T-helper 1 cell treated with Interleukin-12 subunit alpha and Interleukin-12 subunit beta and Interleukin-4 antibody, amounts not matched to agents 30 μg/mL and 1 μg/mL, for 36 hours (primary cell): ENCODE results near the gene MYO7A.

ENCODE experiments used
- H3K27ac Mint-ChIP-seq: one replicate; pipeline ENCODE4 v1.8.0; 2021; ENCODE audit warnings: mild to moderate bottlenecking, mixed read lengths
- H3K27me3 Mint-ChIP-seq: one replicate; pipeline ENCODE4 v1.8.0; 2021; ENCODE audit warnings: low read depth, mixed read lengths
- H3K36me3 Mint-ChIP-seq: one replicate; pipeline ENCODE4 v1.8.0; 2021; ENCODE audit warnings: low read depth, mixed read lengths
- H3K4me1 Mint-ChIP-seq: one replicate; pipeline ENCODE4 v1.8.0; 2021; ENCODE audit warnings: low read depth, mixed read lengths
- H3K4me3 Mint-ChIP-seq: one replicate; pipeline ENCODE4 v1.8.0; 2021; ENCODE audit warnings: mild to moderate bottlenecking, moderate library complexity, mixed read lengths
- H3K9me3 Mint-ChIP-seq: one replicate; pipeline ENCODE4 v1.8.0; 2021; ENCODE audit warnings: mixed read lengths

Gene MYO7A

DNA sequence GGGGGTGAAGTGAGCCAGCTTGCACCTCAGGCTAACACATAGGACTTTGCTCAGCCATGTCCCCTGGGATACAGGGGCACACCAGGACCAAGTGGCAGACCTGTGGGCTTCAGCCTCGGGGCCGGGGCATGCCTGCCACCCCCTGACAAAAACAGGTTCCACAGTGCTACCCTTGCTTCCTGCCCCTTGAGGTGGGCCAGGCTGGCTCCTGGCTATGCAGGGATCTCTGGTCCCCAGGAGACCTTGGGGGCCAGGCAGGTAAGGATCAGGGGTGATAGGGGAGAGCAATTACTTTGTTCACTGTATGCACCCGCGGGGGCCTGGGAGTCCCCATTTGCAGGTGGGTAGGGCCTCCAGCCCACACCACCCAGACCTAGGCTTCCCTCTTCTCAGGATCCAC is 2.4 kb upstream of the MYO7A start:
- peaks cover 15% of the 10 kb centered on the region for H3K27me3 Mint-ChIP-seq
- no peak overlapping the region for H3K4me3 Mint-ChIP-seq
- peaks cover 2% of the 10 kb centered on the region for H3K4me1 Mint-ChIP-seq

GRCh38 chr11:77126156-77126775 is 1.8 kb upstream of the MYO7A start:
- no peak overlapping the region for H3K27ac Mint-ChIP-seq

More for the DNA sequence above, 2.4 kb upstream of the MYO7A start:
- H3K36me3 Mint-ChIP-seq: no peaks in the 10 kb centered on the region
- no peaks in the 10 kb centered on the region for H3K9me3 Mint-ChIP-seq
- no peak overlapping the region for H3K27ac Mint-ChIP-seq

DNA sequence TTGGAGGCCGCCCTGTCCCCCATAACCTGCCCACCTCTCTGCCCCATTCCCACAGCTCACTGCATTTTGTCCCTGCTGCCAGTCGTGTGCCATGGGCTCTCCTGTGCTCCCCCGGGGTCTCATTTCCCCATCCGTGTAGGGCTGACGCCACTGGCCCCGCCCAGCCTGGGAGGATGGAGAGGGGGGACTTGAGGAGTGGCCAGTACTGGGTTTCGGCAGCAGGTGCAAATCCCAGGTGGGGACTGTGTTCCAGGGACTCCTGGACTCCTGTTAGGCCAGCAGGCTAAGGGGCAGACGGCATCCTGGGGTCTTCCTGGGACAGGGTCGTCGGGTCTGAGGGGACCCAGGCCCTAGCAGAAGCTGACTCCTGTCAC is 1.2 kb upstream of the MYO7A start:
- H3K27me3 Mint-ChIP-seq: peaks cover 15% of the 10 kb centered on the region
- no peaks in the 10 kb centered on the region for H3K9me3 Mint-ChIP-seq
- H3K4me3 Mint-ChIP-seq: peak overlapping the region; percentile 70
- no peak overlapping the region for H3K27ac Mint-ChIP-seq
- H3K4me1 Mint-ChIP-seq: peaks cover 2% of the 10 kb centered on the region
- no peaks in the 10 kb centered on the region for H3K36me3 Mint-ChIP-seq

More at GRCh38 chr11:77126156-77126775, 1.8 kb upstream of the MYO7A start:
- Mint-ChIP-seq H3K4me1 (peaks cover 2% of the 10 kb centered on the region), H3K4me3 (no peak overlapping the region), H3K36me3 (no peaks in the 10 kb centered on the region), H3K9me3 (no peaks in the 10 kb centered on the region), H3K27me3 (peaks cover 15% of the 10 kb centered on the region)

- peaks cover 15% of the 10 kb centered on the region for H3K27me3 Mint-ChIP-seq
- H3K4me3 Mint-ChIP-seq: peak overlapping the region; percentile 70
- H3K4me1 Mint-ChIP-seq: peaks cover 2% of the 10 kb centered on the region
- H3K9me3 Mint-ChIP-seq: no peaks in the 10 kb centered on the region
- H3K36me3 Mint-ChIP-seq: no peaks in the 10 kb centered on the region
- no peak overlapping the region for H3K27ac Mint-ChIP-seq
Observed at GRCh38 chr11:77127235-77127911, 673 bp upstream of the MYO7A start.

DNA sequence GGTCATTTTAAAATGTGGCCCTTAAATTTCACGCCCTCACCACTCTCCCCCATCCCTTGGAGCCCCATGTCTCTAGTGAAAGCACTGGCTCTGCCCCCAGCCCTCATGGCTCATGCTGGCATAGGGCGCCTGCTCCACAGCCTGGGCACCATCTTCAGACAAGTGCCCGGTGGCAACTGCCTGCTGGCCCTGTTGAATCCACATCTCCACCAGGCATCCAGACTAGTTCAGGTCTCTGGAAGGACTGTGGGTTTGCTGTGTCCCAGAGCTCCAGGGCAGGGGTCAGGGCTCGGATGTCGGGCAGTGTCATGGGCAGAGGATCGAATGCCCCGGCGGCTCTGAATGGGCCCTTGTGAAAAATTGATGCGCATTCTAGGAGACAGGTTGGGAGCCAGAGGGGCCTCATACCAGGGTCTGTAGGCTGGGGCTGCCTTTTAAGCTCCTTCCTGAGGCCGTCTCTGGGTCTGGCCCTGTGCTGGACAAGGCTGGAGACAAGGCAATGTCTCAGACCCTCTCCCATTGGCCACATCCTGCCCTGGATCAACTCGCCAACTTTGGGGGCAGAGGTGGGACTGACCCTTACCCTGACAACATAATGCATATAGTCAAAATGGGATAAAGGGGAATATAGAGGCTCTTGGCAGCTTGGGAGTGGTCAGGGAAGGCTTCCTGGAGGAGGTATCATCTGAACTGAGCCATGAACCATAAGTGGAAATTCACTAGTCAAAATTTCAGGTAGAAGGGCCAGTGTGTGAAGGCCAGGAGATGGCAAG is 1.2 kb downstream of the MYO7A start:
- peaks cover 19% of the 10 kb centered on the region for H3K27me3 Mint-ChIP-seq
- no peak overlapping the region for H3K4me3 Mint-ChIP-seq
- H3K27ac Mint-ChIP-seq: no peak overlapping the region
- peaks cover 2% of the 10 kb centered on the region for H3K4me1 Mint-ChIP-seq
- H3K9me3 Mint-ChIP-seq: no peaks in the 10 kb centered on the region
- no peaks in the 10 kb centered on the region for H3K36me3 Mint-ChIP-seq

DNA sequence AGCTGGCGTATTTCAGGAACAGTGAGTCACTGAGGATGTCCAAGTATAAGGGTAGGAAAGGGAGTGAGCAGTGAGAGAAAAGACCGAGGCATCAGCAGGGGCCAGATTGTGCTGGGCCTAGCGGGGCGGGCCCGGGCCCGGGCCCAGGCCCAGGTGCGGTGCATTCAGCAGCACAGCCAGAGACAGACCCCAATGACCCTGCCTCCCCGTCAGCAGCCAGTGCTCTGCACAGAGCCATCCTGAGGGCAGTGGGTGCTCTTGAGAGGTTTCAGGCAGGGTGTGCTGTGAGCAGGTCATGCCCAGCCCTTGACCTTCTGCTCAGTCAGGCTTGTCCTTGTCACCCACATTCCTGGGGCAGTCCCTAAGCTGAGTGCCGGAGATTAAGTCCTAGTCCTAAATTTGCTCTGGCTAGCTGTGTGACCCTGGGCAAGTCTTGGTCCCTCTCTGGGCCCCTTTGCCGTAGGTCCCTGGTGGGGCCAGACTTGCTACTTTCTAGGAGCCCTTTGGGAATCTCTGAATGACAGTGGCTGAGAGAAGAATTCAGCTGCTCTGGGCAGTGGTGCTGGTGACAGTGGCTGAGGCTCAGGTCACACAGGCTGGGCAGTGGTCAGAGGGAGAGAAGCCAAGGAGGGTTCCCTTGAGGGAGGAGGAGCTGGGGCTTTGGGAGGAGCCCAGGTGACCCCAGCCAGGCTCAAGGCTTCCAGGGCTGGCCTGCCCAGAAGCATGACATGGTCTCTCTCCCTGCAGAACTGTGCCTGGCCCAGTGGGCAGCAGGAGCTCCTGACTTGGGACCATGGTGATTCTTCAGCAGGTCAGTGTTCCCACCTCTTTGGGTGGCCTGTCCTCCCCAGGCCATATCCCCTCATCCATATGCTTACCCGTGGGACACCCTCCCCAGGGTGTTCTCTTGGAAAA is 2.1 kb downstream of the MYO7A start:
- no peak overlapping the region for H3K4me3 Mint-ChIP-seq
- H3K27ac Mint-ChIP-seq: no peak overlapping the region
- H3K36me3 Mint-ChIP-seq: no peaks in the 10 kb centered on the region
- peaks cover 19% of the 10 kb centered on the region for H3K27me3 Mint-ChIP-seq
- no peaks in the 10 kb centered on the region for H3K9me3 Mint-ChIP-seq
- H3K4me1 Mint-ChIP-seq: peaks cover 2% of the 10 kb centered on the region

DNA sequence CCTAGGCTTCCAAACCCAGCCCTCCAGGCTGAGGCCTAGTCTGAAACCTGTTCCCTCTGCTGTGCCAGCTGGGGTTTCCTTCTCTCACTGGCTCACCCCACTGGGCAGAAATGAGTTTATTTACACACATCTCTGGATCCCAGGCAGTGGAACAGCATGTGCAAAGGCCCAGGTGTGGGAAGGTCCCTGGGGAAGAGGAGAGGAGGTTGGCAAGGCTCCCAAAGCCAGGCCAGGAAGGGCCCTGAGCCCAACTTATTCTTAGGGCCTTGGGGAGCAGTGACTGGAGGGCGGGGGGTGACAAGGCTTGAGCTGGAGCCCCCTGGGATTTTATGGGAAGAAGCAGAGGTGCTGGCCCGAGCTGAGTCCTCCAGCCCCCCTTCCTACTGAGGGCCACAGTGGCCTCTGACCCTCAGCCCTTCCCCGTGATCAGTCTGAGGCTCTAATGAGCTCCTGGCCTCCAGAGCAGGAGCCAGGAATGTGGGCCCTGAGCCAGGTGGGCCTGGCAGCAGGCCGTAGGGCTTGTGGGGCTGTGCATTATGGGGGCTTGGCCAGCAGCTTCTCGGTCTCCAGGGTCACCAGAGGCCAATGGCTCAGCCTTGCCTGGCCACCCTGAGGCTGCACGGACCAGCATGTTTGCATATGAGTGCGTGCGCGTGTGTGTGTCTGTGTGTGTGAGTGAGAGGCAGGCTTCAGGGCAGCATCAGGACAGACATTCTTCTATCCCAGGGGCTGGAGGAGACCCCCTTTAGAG is 2.9 kb downstream of the MYO7A start:
- Mint-ChIP-seq H3K4me3 (no peak overlapping the region), H3K27ac (no peak overlapping the region), H3K36me3 (no peaks in the 10 kb centered on the region), H3K27me3 (peaks cover 22% of the 10 kb centered on the region), H3K4me1 (peaks cover 2% of the 10 kb centered on the region), H3K9me3 (no peaks in the 10 kb centered on the region)

DNA sequence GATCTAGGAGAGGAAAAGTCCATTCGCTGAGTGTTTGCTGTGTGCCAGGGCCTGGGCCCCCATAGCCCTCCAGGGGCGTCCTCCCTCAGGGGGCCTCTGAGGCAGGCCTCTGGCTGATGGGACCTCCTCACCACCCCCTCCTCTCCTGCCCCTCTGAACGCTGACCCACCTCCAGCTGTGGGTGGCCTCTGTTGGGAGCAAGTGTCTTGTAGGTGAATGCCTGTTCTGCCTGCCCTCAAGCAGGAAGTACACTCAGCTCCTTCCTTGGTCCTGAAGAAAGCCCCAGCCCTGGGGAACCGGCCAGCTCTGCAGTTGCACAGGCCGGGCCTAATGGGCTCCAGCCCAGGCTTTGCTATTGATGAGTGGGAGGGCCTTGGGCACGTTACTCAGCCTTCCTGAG is 3.5 kb downstream of the MYO7A start:
- Mint-ChIP-seq H3K27ac (no peak overlapping the region), H3K9me3 (no peaks in the 10 kb centered on the region), H3K4me3 (no peak overlapping the region), H3K27me3 (peaks cover 27% of the 10 kb centered on the region), H3K36me3 (no peaks in the 10 kb centered on the region), H3K4me1 (peaks cover 4% of the 10 kb centered on the region)

DNA sequence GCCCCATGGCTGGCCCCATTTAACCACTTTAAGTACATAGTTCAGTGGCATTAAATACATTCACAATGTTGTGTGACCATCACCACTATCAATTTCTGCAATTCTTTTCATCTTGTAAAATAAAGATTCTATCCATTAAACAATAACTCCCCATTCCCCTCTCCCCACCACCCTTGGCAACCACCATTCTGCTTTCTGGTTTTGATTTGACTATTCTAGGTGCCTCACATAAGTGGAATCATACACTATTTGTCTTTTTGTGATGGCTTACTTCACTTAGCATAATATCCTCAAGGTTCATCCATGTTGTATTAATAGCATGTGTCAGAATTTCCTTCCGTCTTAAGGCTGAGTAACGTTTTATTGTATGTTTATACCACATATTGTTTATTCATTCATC is 7.0 kb downstream of the MYO7A start:
- Mint-ChIP-seq H3K9me3 (no peaks in the 10 kb centered on the region), H3K27me3 (peaks cover 42% of the 10 kb centered on the region), H3K27ac (no peak overlapping the region), H3K4me1 (peaks cover 2% of the 10 kb centered on the region), H3K4me3 (no peak overlapping the region), H3K36me3 (no peaks in the 10 kb centered on the region)

- H3K4me1 Mint-ChIP-seq: peaks cover 2% of the 10 kb centered on the region
- H3K36me3 Mint-ChIP-seq: no peaks in the 10 kb centered on the region
- H3K9me3 Mint-ChIP-seq: no peaks in the 10 kb centered on the region
- no peak overlapping the region for H3K27ac Mint-ChIP-seq
- peaks cover 42% of the 10 kb centered on the region for H3K27me3 Mint-ChIP-seq
- no peak overlapping the region for H3K4me3 Mint-ChIP-seq
Observed at GRCh38 chr11:77136074-77136473, 8.0 kb downstream of the MYO7A start.

- Mint-ChIP-seq H3K4me3 (no peak overlapping the region), H3K4me1 (peaks cover 4% of the 10 kb centered on the region)
Observed at GRCh38 chr11:77136784-77137420, 8.9 kb downstream of the MYO7A start.

DNA sequence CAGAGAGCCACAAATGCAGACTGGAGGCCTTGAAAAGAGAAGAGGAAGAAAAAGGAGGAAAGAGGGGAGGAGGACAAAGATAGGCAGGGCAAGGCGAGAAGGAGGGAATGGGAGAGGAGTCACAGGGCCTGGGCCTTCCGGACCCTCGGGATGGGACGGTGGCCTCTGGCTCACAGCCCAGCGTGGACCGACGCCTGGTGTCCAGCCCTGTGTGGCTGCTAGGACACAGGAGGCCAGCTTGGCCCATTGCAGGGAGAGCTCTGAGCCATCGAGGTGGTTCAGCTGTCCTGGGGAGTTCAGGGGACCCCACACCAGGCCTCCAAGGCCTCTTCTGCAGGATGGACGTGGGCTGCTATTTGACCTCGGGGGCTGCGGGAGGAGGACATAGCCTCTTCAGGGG is 9.4 kb downstream of the MYO7A start:
- H3K27me3 Mint-ChIP-seq: peaks cover 46% of the 10 kb centered on the region
- peaks cover 8% of the 10 kb centered on the region for H3K4me1 Mint-ChIP-seq
- H3K27ac Mint-ChIP-seq: no peak overlapping the region
- no peaks in the 10 kb centered on the region for H3K9me3 Mint-ChIP-seq
- no peak overlapping the region for H3K4me3 Mint-ChIP-seq
- H3K36me3 Mint-ChIP-seq: no peaks in the 10 kb centered on the region

More at GRCh38 chr11:77136784-77137420, 8.9 kb downstream of the MYO7A start:
- Mint-ChIP-seq H3K9me3 (no peaks in the 10 kb centered on the region), H3K27me3 (peaks cover 44% of the 10 kb centered on the region), H3K27ac (no peak overlapping the region), H3K36me3 (no peaks in the 10 kb centered on the region)

DNA sequence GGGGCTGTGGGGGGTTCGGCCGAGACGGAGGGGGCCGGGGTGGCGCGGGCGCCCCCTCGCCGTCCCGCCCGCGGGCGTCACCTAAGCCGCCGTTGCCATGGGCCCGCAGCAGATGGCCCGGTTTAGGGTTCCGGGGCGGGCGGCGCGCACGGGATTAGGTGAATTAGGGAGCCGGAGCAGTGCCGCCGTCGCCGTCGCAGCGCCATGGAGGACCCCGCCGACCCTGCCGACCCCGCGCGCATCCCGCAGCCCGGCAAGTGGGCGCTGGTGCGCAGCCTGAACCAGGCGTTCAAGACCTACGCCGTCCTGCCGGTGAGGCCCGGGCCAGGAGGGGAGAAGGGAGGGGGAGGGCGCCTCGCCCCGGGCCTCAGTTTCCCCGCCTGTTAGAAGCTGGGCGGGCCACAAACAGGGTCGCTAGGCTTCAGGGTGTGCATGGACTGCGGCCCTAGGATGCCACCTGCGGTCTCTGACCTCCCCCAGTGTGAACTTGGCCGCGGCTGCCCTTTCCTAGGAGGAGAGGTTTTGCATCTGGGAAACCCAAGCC is 10.1 kb downstream of the MYO7A start:
- Mint-ChIP-seq H3K4me3 (no peak overlapping the region), H3K27me3 (peaks cover 48% of the 10 kb centered on the region), H3K4me1 (peaks cover 10% of the 10 kb centered on the region), H3K9me3 (no peaks in the 10 kb centered on the region), H3K36me3 (no peaks in the 10 kb centered on the region), H3K27ac (no peak overlapping the region)
